ENCODE data around the gene MYO1B.

The MYO1B gene

GRCh38 chr2:191327484-191327883 is 82.3 kb downstream of the MYO1B start:
- DNase-seq, result no peak

DNA sequence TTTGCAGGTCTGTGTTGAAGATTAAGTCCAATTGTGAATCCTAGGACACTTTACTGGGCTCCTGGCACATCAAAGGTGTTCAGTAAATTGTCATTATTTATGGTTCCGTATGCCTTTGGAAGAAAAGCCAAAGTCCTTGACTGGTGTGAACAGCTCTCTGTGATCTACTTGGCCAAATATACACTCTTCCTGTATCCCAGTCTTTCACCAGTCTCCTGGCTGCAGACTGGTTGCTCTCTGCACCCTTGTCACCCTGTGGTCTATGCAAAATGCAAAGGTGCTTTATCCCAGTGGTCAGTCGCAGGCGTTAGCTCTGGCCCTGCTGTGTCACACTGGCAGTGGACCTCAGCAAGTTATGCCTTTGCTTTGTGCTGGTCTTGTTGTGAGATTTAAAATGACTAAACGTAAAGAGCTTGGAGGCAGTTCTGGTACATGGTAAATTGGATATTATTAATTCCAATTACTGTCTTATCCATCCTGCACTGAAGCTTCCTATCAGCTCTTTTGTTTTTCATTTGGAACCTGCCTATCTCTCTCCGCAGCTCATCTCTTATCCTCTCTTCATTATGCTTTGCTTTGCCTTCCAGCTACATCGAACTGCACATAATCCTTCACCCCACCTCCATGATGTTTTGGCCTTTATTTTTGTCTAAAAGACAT is 83.1 kb downstream of the MYO1B start:
- DNase-seq, result no peak

DNA sequence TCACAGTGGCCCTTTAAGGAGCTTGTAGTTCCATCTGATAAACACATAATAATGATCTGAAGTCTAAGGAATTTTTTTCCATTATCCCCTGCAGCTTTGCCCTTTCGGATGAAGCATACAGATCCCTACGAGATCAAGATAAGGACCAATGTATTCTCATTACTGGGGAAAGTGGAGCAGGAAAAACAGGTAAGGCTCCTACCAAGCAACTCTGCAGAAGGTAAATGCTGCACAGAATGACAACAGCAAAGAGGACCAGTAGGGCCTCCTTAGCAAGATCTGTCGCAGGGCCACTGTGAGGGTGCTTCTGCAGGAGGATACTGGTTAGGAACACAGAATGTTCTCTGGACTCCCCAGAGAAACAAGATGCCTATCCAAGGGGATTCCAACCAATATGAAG is 84.6 kb downstream of the MYO1B start:
- DNase-seq, result no peak

DNA sequence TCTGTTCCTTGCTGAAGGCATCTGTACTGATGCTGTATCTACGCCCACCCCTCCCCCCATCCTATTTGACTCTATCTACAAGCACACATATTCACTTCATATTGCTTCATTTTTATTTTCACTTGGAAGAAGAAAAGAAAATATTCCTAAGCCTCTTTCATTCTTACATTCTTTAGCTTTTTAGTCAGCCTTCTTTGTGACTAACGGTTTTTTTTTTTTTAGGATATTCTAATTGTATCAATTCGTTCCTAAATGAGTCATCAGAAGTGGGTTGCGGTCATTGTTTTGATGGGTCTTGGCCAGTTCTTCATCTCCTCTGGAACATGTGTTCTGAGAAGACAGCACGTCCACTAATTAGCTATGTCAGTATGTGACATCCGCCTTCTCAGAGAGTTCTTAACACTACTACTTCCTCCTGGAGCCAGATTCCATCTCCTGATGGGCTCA is 88.7 kb downstream of the MYO1B start:
- no peak for DNase-seq

GRCh38 chr2:191335875-191336464 is 90.8 kb downstream of the MYO1B start:
- DNase-seq, result no peak

DNA sequence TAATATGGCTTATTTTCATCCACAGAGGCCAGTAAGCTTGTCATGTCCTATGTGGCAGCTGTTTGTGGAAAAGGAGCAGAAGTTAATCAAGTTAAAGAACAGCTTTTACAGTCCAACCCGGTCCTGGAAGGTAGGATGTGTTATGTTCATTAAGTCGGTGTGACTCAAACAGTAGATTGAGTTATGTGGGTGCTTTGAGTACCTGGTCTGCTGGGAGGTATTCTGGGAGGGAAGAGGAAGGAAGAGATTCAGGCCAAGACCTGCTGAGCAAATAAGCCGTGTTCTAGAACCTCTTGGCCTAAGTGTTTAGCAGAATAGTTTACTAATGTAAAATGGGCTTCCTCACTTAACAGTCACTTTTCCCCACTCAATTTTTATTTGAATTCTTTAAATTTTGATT is 96.2 kb downstream of the MYO1B start:
- DNase-seq, result no peak

DNA sequence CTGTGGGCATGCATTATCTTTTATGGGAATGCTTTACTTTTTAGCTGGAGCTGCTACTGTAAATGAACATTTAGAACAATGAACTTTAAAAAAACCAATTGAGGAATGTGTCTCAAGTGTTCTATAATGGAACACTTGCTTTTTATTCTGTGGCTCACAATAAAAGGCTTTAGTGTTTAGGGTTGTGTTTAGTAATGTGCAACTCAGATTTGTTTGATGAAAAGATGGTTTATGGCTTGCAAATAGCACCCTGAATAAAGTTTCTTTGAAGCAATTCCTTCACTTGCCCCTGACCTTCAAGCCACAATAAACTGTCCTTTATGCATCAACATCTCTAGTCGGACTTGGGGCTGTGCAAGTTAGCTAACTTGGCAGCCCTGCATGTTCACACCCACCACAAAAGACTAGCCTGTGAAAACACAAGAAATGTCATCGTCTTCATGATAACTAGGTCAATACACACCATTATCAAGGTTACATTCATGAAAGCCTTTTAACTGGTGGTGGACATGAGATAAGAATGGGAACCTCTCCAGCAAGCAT is 98.7 kb downstream of the MYO1B start:
- no peak for DNase-seq

GRCh38 chr2:191345788-191346187 is 100.6 kb downstream of the MYO1B start:
- no peak for DNase-seq

GRCh38 chr2:191347154-191347553 is 102.0 kb downstream of the MYO1B start:
- DNase-seq, result no peak

DNA sequence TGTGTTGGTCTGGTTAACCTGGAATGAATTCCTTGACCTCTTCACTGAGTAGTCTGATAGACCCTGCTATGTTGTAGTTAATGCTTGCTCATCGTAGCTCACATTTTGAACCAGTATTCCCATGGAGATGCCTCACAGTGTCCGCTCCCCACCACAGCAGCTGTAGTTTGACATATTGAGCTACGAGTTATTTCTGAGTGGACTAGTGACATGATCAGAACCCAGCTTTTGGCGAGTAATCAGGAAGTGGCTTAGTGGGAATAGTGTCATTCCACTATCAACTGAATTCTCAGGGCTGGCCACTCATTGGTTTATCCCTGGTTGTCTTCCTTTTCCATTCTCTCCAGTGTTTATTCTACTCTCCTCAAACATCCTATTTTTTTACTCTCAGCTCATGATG is 102.7 kb downstream of the MYO1B start:
- DNase-seq, result no peak

DNA sequence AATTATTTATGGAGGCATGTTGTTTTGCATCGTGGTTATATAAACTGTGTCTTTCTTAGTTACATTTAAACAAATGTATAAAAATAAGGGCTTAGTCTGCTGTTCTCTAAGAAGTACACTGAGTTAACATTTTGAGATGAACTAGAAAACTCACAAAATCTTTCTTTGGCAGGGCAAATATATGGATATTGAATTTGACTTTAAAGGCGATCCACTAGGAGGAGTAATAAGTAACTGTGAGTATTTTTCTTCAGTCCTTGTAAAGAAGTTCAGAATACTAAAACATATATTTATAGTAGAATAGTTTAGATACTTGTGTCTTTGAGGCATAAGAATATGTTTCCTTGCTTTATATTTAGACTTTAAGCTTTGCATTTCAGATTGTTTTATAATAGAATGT is 104.8 kb downstream of the MYO1B start:
- no peak for DNase-seq

GRCh38 chr2:191350826-191351225 is 105.6 kb downstream of the MYO1B start:
- no peak for DNase-seq

DNA sequence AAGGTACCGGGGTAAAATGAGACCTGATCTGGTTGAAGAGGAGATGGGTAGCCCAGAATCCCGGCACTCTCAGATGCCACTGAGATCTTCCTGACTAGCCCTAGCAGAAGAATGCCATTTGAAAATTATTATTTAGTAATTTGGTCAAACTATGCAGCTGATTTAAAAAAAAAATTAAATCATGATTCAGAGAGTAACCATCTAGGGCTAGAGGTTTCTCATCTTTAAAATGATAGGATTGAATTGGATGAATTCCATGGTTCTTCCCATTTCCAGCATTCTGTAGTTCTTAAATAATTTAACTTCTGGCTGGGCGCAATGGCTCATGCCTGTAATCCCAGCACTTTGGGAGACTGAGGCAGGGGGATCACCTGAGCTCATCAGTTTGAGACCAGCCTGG is 106.1 kb downstream of the MYO1B start:
- DNase-seq, result no peak

GRCh38 chr2:191351921-191352320 is 106.7 kb downstream of the MYO1B start:
- DNase-seq, result no peak

- DNase-seq, result no peak
Measured at GRCh38 chr2:191352536-191352935, 107.3 kb downstream of the MYO1B start.

DNA sequence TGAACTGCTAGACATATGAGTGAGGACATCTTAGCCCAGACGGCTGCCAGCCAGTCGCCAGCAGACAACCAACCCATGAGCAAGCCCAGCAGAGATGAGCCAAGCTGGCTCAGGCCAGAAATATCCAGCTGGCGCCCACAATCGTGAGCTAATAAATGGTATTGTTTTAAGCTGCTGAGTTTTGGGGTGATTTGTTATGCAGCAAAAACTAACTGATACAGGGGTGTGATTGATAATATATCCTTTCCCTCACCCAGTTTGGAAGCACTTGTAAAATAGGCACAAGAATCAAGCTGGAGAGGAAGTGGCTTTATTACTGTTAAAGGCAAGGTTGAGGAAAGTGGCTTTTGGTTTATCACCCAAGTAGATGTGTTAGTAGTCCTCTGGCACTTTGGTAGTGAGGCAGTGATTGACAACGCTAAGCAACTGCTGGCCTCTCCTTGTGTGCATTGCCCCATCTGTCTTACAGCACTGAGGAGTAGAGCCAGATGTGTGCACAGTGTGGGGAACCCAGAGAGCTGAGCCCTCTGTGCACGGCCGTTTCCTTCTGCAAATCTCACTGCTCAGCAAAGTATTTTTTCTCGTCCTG is 110.1 kb downstream of the MYO1B start:
- no peak for DNase-seq

DNA sequence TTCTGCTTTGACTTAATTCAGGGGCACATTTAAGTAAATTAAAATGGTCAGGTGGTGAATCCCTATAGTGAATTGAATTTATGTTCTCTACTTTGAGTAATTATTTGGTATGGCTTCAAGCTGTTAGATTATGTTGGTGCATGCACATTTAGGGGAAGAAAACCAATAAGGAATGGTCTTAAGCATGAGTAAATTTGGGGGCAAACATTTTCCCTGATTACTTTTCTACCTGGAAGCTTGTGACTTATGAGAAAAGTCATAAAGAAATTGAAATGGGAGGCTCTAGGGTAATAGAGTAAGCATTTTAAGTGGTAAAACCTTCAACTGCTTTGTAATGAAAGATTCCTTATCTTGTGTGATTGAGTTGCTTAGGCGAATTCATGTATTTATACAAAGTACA is 112.5 kb downstream of the MYO1B start:
- DNase-seq, result no peak

DNA sequence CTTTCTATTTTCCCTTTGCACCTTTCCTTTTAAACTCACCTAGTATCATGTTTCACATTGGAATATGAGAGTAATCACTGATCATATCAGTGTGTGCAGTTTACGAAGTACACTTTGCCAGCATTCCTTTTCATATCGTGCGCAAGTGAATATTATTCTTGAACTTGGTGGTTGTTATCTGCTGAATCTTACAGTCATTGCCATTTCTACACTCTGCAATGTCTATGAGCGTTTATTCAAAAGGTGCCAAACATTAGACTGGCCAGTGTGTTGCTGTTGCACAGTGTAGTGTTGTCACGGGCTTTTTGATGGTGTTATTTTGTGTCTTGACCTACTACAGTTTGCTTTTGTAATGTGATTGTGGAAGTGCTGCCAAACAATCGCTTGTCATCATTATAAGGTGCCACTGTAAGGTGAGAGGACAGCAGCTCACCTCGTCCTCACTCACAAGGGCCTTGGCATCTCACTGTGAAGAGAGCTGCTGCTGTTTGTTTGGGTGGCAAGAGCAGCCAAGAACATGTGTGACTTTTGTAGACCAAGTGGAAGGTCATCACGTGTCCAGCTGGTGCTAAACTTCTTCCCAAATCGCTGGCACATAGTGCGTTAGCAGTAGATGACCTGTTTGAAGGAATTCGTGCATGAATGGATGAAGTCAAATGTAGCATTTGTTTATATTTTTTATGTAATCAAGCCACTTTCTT is 113.3 kb downstream of the MYO1B start:
- no peak for DNase-seq

DNA sequence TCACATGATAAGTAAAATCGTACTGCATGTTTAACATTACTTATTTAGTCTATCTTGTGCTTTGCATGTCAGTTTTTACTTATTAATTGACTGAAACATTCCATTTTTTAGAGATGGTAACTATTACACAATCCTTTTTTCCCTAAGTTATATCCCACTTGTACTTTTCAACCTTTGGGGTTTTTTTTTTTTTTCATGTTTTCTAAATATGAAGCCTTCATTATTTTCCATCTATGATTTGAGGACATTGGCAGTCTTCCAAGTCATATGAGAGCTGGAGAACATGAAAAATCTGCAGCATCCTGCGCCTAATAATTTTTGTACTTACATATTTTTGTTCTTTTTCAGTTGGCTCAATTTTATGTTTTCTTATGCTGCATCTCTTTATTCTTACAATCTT is 113.9 kb downstream of the MYO1B start:
- no peak for DNase-seq

DNA sequence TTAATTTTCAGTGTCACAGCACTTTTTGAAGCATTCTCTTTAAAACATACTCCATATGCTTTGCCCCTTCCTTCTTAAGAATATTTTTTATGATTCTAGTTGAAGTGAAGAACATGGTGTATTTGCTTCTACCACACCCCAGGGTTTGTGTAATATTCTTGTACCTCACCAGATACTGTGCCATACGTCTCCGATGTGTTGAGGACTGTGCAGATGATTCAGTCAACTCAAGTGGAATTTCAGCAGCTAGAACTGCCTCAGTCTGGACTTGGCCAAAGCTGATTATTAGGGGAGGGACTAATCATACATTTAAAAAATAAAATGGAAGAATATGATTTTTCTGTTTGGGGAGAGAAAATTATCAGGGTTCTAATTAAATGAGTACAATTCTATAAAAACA is 115.7 kb downstream of the MYO1B start:
- DNase-seq, result no peak

- no peak for DNase-seq
Measured at GRCh38 chr2:191362841-191363240, 117.6 kb downstream of the MYO1B start.

DNA sequence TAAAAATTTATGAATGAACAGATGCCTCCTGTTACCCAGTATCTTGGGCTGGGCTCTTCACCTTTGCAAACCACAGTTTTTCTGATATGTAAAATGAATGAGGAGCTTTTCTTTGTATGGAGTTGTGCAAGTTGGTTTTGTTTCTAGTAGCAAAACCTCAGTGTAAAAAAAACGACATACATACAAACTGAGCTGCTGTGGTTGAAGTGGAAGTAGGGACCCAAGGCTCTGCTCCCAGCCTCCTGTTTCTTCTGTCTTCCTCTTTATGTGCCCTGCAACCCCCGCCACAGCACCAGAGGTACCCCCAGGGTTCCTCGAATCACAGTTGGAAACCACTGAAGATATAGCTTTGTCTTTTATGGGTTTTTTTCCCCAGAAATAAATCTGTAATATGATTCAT is 118.1 kb downstream of the MYO1B start:
- no peak for DNase-seq

- DNase-seq, result no peak
Measured at GRCh38 chr2:191365089-191365488, 119.9 kb downstream of the MYO1B start.

DNA sequence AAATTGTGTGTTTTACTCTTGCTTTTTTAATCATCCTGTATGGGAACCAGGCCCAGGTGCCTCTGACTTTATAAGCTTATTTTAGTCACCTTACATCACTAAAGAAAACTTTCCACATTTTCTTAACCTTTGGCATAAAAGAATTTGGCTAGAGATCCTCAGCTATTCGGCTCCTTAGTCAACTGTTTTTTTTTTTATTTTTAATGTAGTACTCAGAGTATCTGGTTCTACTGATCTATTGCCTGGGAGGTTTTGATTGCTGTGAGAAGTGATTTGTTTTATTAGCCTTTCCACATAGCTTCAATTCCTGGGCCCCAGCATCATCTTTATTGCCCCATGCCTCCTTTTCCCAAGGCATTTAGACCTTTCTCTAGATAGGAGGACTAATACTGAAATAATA is 121.0 kb downstream of the MYO1B start:
- no peak for DNase-seq
